Measurements from ENCODE around the gene SLC25A21.

SLC25A21 gene

GRCh38 chr14:36683083-36683724 lies 489.2 kb downstream of the SLC25A21 start:
- DNase-seq: no peak

DNA sequence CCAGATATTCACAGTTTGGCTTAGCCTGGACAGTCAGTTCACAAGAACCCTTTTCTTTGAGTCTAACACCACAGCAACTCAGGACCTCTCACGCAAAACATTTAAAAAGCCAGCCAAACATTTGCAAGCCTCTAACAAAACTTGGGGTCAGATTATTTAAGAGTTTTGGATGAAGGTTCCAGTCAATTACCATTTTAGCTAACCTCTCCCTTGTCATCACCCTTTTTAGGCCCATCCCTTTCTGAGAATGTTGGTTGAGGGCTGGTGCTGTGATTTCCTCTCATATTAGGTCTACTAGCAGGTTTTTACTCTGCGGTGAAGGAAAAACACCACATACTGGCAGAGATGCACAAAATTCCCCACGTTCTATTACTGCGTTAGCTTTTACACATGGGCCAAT lies 490.1 kb downstream of the SLC25A21 start:
- no peak for DNase-seq

- no peak for DNase-seq
Observed at GRCh38 chr14:36676236-36676635, 496.2 kb downstream of the SLC25A21 start.

DNA sequence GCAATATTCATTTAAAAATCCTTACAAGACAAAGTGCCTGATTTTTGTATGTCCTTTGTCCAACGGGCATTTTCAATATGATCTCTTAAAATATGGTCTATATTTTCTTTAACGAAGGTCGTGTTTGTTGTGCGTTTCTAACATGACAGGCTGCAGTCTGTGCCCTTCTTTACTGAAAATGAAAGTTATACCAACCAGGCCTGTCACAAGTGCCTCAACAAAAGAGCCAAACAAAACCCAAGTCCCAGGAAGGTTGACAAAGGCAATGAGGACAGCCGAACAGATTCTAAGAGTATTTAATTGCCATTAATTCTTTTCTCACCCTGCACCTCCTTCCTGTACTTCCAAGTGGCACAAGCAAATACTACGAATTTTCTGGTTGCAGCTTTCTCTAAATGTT lies 496.8 kb downstream of the SLC25A21 start:
- no peak for DNase-seq

DNA sequence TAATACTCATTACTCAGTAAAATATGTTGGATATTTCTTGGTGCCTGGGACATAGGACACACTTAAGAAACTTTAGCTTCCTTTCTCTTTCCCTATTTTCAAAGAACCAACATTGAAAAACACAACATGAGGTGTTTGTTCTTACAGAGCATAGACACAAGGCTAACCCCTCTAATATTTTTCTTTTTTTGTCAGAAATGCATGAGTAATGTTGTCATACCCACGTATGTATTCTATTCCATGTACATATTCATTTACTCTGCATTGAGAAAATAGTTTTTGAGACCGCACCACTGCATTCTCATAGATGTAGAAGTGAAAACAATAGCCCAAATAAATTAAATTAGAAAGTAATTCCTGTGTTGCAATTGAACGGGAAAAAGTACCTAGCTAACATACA lies 497.7 kb downstream of the SLC25A21 start:
- no peak for DNase-seq

DNA sequence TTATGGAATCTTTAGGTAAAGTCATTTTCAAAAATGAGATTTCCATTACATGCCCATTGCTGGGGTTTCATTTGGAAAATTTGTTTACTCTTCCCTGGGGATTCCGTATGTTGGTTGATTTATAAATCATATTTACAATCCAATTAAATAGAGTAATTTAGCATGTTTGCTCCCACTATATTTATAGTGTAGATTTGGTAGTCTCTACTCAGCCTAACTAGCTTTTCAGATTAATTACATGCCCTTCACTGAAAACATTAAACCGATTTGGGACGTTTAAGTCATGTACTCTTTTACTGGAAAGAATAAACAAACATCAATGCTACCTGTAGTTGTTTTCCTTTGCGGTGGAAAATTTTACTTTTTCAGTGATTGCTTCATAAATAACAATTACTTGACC lies 500.3 kb downstream of the SLC25A21 start:
- DNase-seq: peak in 1 of 2 experiments; percentile 63

DNA sequence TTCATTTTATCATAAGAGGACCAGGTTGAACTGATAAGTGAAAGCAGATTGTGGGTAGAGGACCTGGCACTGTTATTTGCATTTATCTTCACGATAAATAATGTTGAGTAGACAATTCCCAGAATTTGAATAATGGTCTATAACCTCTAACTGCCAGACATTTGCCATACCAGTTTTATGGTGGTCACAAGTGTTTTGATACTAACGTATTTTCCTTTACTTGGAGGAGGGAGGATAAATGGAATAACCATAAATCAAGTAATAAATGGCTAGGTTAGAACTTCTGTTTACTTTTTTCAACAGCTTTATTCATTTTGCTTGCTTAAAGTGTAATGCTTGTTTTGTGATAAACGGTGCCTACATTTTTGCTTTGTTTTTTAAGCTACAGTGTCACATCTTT lies 501.3 kb downstream of the SLC25A21 start:
- DNase-seq: no peak

DNA sequence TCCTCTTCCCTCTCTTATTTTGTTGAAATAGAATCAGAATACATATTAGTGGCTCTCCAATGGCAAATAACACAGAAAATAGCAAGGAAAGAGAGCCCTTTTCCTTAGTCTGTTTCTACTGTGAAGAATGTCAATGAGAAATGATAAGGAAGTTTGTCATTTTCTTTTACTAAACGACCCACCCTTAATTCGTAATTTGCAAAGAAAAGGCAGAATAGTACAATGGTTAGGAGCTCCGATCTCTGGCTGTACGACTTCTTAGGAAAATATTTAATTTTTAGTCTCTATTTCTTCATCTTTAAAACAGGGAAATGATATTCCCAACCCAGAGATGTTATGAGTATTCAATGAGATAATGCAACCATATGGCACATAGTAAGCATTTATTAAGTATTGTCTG lies 504.7 kb downstream of the SLC25A21 start:
- no peak for DNase-seq

GRCh38 chr14:36666416-36667206 lies 505.8 kb downstream of the SLC25A21 start:
- no peak for DNase-seq

GRCh38 chr14:36665887-36666415 lies 506.5 kb downstream of the SLC25A21 start:
- DNase-seq: no peak

DNA sequence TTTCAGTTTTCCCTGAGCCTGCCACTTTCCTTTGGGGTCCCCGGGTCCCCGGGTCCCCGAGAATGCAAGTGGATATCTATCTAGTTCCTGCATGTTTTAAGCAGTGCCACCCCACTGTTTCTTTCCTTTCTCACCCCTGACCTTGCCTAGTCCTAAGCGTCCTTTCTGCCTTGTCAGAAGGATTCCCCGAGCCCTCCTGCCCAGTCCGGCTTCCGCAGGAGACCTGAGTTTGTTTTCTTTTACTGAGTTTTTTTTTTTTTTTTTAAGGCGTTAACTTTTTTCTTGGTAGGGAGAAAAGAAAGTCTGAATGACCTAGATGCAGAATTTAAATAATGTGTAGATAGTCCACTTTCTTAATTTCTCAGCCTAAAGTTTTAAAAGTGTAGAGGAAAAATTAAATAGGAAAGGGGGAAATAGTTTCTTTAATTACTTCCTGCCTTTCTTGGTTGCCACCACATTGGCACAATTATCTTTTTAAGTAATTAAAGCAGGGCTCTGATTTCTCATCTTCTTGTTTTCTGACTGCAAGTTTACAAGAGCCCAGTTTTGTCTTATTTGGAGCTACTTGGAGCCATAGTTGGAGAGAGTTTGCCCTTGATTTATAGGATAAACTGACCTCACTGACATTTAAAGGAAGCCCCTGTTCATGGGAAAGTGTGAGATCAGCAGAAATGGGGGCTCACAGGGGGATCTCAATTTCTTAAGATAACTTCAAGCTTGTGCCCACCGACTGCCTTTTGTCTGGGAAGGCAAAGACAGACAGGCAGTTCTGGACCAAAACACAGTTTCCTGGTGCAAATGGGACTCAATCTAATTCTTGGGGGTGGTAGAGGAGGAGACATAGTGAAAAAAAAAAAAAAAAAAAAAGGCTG lies 507.8 kb downstream of the SLC25A21 start:
- DNase-seq: no peak

GRCh38 chr14:36663404-36664321 lies 508.7 kb downstream of the SLC25A21 start:
- peak in 1 of 2 experiments; percentile 59 for DNase-seq

DNA sequence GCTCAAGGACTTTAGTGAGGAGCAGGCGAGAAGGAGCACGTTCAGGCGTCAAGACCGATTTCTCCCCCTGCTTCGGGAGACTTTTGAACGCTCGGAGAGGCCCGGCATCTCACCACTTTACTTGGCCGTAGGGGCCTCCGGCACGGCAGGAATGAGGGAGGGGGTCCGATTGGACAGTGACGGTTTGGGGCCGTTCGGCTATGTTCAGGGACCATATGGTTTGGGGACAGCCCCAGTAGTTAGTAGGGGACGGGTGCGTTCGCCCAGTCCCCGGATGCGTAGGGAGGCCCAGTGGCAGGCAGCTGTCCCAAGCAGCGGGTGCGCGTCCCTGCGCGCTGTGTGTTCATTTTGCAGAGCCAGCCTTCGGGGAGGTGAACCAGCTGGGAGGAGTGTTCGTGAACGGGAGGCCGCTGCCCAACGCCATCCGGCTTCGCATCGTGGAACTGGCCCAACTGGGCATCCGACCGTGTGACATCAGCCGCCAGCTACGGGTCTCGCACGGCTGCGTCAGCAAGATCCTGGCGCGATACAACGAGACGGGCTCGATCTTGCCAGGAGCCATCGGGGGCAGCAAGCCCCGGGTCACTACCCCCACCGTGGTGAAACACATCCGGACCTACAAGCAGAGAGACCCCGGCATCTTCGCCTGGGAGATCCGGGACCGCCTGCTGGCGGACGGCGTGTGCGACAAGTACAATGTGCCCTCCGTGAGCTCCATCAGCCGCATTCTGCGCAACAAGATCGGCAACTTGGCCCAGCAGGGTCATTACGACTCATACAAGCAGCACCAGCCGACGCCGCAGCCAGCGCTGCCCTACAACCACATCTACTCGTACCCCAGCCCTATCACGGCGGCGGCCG lies 509.6 kb downstream of the SLC25A21 start:
- peak; percentile 59 for DNase-seq

GRCh38 chr14:36662258-36662542 lies 510.2 kb downstream of the SLC25A21 start:
- no peak for DNase-seq

GRCh38 chr14:36661506-36662257 lies 510.7 kb downstream of the SLC25A21 start, which contains the start of gene PAX9:
TSS of gene PAX9 (plus strand) at chr14:36661860. CDS start at chr14:36662090, 230 bp downstream.
- peak; percentile 93 to 95 for DNase-seq

DNA sequence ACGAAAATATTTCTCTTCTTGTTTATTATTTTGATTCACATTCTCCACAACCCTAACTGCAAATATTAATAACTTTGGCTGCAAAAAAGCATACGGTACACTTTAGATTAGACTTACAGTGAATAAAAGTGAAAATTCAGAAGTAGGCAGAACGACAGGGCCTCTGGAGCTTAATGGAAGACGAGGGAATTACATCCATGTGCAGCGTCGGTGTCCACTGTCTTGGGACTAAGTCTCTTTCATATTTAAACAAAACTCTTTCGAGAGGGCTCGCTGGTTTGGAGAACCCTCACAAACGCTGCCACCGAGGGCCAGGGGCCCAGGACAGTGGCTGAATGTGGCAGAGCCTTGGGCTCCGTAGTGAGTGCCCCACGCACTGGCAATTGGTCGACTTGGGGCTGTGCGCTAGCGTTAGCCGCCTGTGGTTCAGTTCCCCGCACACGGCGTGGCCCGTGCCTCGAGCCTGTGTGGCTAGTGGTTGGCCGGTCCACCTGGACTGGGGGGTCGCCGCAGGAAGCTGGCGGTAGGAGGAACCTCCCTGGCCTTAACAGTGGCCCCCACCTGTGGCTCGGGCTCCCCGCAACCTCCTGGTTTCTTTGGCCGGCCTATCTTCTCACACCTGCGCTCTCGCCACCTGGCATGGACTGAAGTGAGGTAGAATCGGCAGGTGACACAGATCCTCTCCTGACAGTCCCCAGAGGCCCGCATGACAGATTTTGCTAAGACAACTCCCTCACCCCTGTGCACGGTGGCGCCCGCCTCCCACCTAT lies 511.5 kb downstream of the SLC25A21 start:
- peak; percentile 49 to 74 for DNase-seq

DNA sequence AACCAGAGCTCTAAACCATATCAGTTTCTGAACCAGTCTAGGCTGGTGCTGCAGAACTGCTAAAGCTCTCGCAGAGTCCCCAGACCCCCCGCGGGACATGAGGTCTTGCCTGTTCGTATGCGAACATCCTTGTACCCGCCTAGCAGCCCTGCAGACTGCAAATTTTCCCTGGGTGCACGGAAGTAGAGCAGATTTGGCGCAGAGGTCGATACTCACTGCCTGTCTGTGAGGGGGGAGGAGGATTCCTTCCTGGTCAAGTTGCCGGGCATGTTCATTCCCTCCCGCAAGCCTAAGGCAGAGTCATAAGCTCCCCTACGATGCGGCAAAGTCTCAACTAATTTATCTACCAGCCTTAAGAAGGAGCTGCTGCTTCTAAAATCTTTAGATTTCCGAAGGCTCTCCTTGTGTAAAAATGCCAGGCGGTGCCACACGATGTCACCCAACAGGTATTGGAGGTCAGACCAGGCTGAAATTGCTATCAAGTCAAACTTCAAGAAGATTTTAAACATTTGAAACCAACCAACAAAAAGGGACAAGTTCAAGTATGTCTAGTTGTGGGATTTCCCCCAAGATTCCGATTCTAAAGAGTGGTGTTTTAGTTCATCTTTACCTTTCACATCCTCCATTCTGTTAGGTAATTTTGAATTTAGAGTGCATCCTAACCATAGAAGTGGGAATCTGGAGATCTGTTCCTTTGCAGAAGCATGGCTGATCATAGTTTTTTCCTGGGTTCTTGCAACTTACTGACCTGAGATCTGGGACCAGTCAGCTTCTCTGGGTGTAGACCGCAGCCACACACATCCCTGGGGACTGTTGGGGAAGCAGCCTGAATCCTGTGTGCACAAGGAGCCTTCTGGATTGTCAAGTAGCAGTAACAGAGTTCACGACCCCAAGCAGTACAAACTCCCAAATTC lies 512.3 kb downstream of the SLC25A21 start:
- DNase-seq: no peak

GRCh38 chr14:36659010-36659821 lies 513.2 kb downstream of the SLC25A21 start:
- DNase-seq: no peak
